ENCODE data around the gene DISC1. TPM values are rescaled to one million over a fixed set of nuclear protein-coding genes. Genes with fewer than 3 reads are reported as not detected.

DISC1 gene
- total RNA-seq, 1 experiment from 2014 or later: 13.5 TPM

- ChIA-PET CTCF (no interaction called here), POLR2A (no interaction called here)
- Histone ChIP-seq H3K4me3 (ENCODE audit: low read depth, low read length) (no peak overlapping the region), H3K36me3 (ENCODE audit: control insufficient read depth, insufficient read depth, low read length) (no peaks in the 10 kb centered on the region), H3K27me3 (replicated peaks; ENCODE audit: control insufficient read depth, insufficient read depth, low read length) (no peaks in the 10 kb centered on the region; the same call in 1 of the 2 replicates), H3K4me1 (no peaks in the 10 kb centered on the region), H3K9me3 (no peaks in the 10 kb centered on the region)
- Mint-ChIP-seq H3K4me1 (ENCODE audit: low read depth, unreplicated experiment) (peaks cover 10% of the 10 kb centered on the region), H3K4me3 (ENCODE audit: unreplicated experiment) (no peak overlapping the region), H3K27ac (ENCODE audit: unreplicated experiment) (no peak overlapping the region), H3K27me3 (ENCODE audit: insufficient read depth, unreplicated experiment) (peaks cover 11% of the 10 kb centered on the region), H3K36me3 (ENCODE audit: insufficient read depth, unreplicated experiment) (no peaks in the 10 kb centered on the region), H3K9me3 (ENCODE audit: unreplicated experiment) (peaks cover 10% of the 10 kb centered on the region)
- intact Hi-C loops (cut with micrococcal nuclease; ENCODE audit: unreplicated experiment): no loop called here
- no peak for TF ChIP-seq CTCF (IDR thresholded peaks at IDR 0.05; ENCODE audit: insufficient read depth in 1 of 2, low read depth in 1 of 2, low read length in 1 of 2, severe bottlenecking in 1 of 2, unreplicated experiment in 1 of 2)
- BruUV-seq (replicated peaks): no TSS peak
- no peak for DNase-seq
Observed at GRCh38 chr1:231610388-231610787, 16.2 kb upstream of the DISC1 start.

GRCh38 chr1:231611111-231611510 is 15.5 kb upstream of the DISC1 start:
- Histone ChIP-seq H3K4me3 (ENCODE audit: low read depth, low read length) (no peak overlapping the region), H3K4me1 (no peaks in the 10 kb centered on the region), H3K27me3 (replicated peaks; ENCODE audit: control insufficient read depth, insufficient read depth, low read length) (no peaks in the 10 kb centered on the region; the same call in 1 of the 2 replicates), H3K9me3 (no peaks in the 10 kb centered on the region), H3K36me3 (ENCODE audit: control insufficient read depth, insufficient read depth, low read length) (no peaks in the 10 kb centered on the region)
- H3K9me3 Mint-ChIP-seq (ENCODE audit: unreplicated experiment): peaks cover 10% of the 10 kb centered on the region
- no TSS peak for BruUV-seq (replicated peaks)
- intact Hi-C loops (cut with micrococcal nuclease; ENCODE audit: unreplicated experiment): no loop called here
- no peak overlapping the region for H3K4me3 Mint-ChIP-seq (ENCODE audit: unreplicated experiment)
- ChIA-PET CTCF (no interaction called here), POLR2A (no interaction called here)
- H3K36me3 Mint-ChIP-seq (ENCODE audit: insufficient read depth, unreplicated experiment): no peaks in the 10 kb centered on the region
- no peak overlapping the region for H3K27ac Mint-ChIP-seq (ENCODE audit: unreplicated experiment)
- DNase-seq: no peak
- H3K27me3 Mint-ChIP-seq (ENCODE audit: insufficient read depth, unreplicated experiment): peaks cover 11% of the 10 kb centered on the region
- TF ChIP-seq CTCF (IDR thresholded peaks at IDR 0.05; ENCODE audit: insufficient read depth in 1 of 2, low read depth in 1 of 2, low read length in 1 of 2, severe bottlenecking in 1 of 2, unreplicated experiment in 1 of 2): no peak
- peaks cover 10% of the 10 kb centered on the region for H3K4me1 Mint-ChIP-seq (ENCODE audit: low read depth, unreplicated experiment)

GRCh38 chr1:231611851-231612250 is 14.7 kb upstream of the DISC1 start:
- H3K9me3 Mint-ChIP-seq (ENCODE audit: unreplicated experiment): peaks cover 10% of the 10 kb centered on the region
- H3K36me3 Mint-ChIP-seq (ENCODE audit: insufficient read depth, unreplicated experiment): no peaks in the 10 kb centered on the region
- H3K36me3 ChIP-seq (ENCODE audit: control insufficient read depth, insufficient read depth, low read length): no peaks in the 10 kb centered on the region
- H3K4me3 Mint-ChIP-seq (ENCODE audit: unreplicated experiment): no peak overlapping the region
- no peak for TF ChIP-seq CTCF (IDR thresholded peaks at IDR 0.05; ENCODE audit: insufficient read depth in 1 of 2, low read depth in 1 of 2, low read length in 1 of 2, severe bottlenecking in 1 of 2, unreplicated experiment in 1 of 2)
- no TSS peak for BruUV-seq (replicated peaks)
- no peaks in the 10 kb centered on the region for H3K9me3 ChIP-seq
- H3K27ac Mint-ChIP-seq (ENCODE audit: unreplicated experiment): no peak overlapping the region
- intact Hi-C loops (cut with micrococcal nuclease; ENCODE audit: unreplicated experiment): no loop called here
- H3K27me3 ChIP-seq (replicated peaks; ENCODE audit: control insufficient read depth, insufficient read depth, low read length): no peaks in the 10 kb centered on the region; the same call in 1 of the 2 replicates
- POLR2A ChIA-PET: no interaction called here
- no peak overlapping the region for H3K4me3 ChIP-seq (ENCODE audit: low read depth, low read length)
- no peaks in the 10 kb centered on the region for H3K4me1 ChIP-seq
- H3K27me3 Mint-ChIP-seq (ENCODE audit: insufficient read depth, unreplicated experiment): peaks cover 11% of the 10 kb centered on the region
- peaks cover 6% of the 10 kb centered on the region for H3K4me1 Mint-ChIP-seq (ENCODE audit: low read depth, unreplicated experiment)
- no peak for DNase-seq
- CTCF ChIA-PET: no interaction called here

Measured in Caco-2 (cell line).